PFSK-1 (cell line): ENCODE results near the gene ORAI1.

Source experiments
- POLR2AphosphoS5 ChIP-seq: IDR thresholded peaks from 2 replicates; pipeline ENCODE4 v1.6.1; 2012; ENCODE audit warnings: low read depth, mild to moderate bottlenecking, control low read depth, low read length, moderate library complexity
- SIN3A ChIP-seq: IDR thresholded peaks from 2 replicates; pipeline ENCODE4 v1.6.1; 2012; ENCODE audit warnings: mild to moderate bottlenecking, low read length, moderate library complexity, borderline replicate concordance; ENCODE audit not compliant: insufficient read depth
- TAF1 ChIP-seq: IDR thresholded peaks from 2 replicates; pipeline ENCODE4 v1.6.1; 2012; ENCODE audit warnings: low read length, control low read depth, borderline replicate concordance; ENCODE audit not compliant: insufficient read depth

DNA sequence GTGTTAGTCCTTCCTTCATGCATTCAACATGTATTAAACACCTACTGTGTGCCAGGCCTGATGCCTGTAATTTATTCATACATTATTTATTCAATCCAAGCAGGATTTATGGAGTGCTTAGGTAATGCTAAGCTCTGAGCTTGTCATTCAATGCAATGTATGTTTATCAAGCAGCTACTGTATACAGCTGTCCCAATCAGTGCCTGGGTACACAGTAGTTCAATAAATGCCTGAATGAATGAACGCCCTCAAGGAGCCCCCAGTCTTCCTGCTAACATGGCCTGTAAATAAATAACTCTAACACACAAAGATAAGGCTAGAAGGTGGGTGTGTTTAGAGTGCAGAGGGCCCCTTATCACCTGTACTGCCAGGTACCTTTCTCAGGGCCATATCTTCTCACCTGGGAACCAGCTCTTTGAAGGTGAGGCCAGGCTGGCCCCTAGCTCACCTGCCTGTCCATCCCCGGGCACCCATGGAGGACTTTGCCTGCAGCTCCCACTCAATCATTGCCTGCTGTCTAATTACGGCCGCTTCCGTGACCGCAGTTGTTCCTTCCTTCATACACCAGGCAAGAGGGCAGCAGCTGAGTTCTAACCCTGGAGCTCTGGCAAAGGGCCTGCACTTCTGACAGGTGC lies 25.5 kb upstream of the ORAI1 start:
- no peak for TF ChIP-seq TAF1
- no peak for TF ChIP-seq POLR2AphosphoS5
- no peak for TF ChIP-seq SIN3A
